T-cell (primary cell): ENCODE data around the gene SLC28A1. TPM values are rescaled to one million over a fixed set of nuclear protein-coding genes. Genes with fewer than 3 reads are reported as not detected.

ENCODE experiments used
- ATAC-seq, 4 experiments: fragments of 200-7000 bp in 3 of 4; fragments of 150-1000 bp in 1 of 4; cut with Tn5 transposase; replicated peaks in 1 of 4; 1 replicate in 3 of 4; 2 replicates in 1 of 4; pipeline ENCODE4 v1.10.0; 2021; ENCODE audit warnings: moderate library complexity in 3 of 4, mild to moderate bottlenecking in 2 of 4, moderate number of reproducible peaks in 1 of 4
- CTCF ChIA-PET, 2 donors: fragments of 300-600 bp; sonication (Branson Sonifier 250); formaldehyde crosslinking; loops; one replicate each; lab custom pipeline; 2022; ENCODE audit warnings: antibody characterized with exemption in 2 of 2; lab: Charles Lee
- POLR2A ChIA-PET, 2 donors: fragments of 300-600 bp; sonication (Branson Sonifier 250); formaldehyde crosslinking; loops; one replicate each; lab custom pipeline; 2022; ENCODE audit warnings: antibody characterized with exemption in 2 of 2; lab: Charles Lee
- DNase-seq, 35 experiments: peaks; one replicate each; pipeline versions ENCODE4 v3.0.0 to v3.0.0-alpha.2; 2013 to 2023
- H3K27ac ChIP-seq: one replicate; pipeline ENCODE4 v1.5.1; 2013; ENCODE audit warnings: low read length
- H3K27me3 ChIP-seq, 2 experiments: replicated peaks in 1 of 2; 1 replicate in 1 of 2; 2 replicates in 1 of 2; pipeline versions ENCODE4 v1.6.1 to v1.7.0; 2013; ENCODE audit warnings: low read length in 1 of 2, mixed read lengths in 1 of 2; ENCODE audit not compliant: control insufficient read depth in 2 of 2, insufficient read depth in 2 of 2; ENCODE audit errors: extremely low read depth in 1 of 2
- H3K36me3 ChIP-seq, 2 donors: 1 replicate in 1 of 2; 2 replicates in 1 of 2; pipeline versions ENCODE4 v1.6.1 to v1.7.0; 2013; ENCODE audit warnings: low read length in 1 of 2; ENCODE audit not compliant: control insufficient read depth in 2 of 2, insufficient read depth in 1 of 2; ENCODE audit errors: extremely low read depth in 1 of 2
- H3K4me1 ChIP-seq, 2 experiments: 1 replicate in 1 of 2; 2 replicates in 1 of 2; pipeline versions ENCODE4 v1.6.1 to v1.7.0; 2013; ENCODE audit warnings: low read length in 2 of 2, mixed read lengths in 1 of 2; ENCODE audit not compliant: insufficient read depth in 2 of 2, control insufficient read depth in 1 of 2; ENCODE audit errors: extremely low read depth in 1 of 2
- H3K4me3 ChIP-seq, 2 donors: 1 replicate in 1 of 2; 2 replicates in 1 of 2; pipeline versions ENCODE4 v1.5.1 to v1.7.0; 2013; ENCODE audit warnings: mild to moderate bottlenecking in 2 of 2, low read length in 1 of 2, moderate library complexity in 1 of 2; ENCODE audit not compliant: control insufficient read depth in 1 of 2; ENCODE audit errors: extremely low read depth in 1 of 2
- H3K9me3 ChIP-seq: 2 replicates; pipeline ENCODE4 v1.7.0; 2013
- H3K27ac Mint-ChIP-seq, 2 donors: one replicate each; pipeline ENCODE4 v1.8.0; 2020 to 2021; ENCODE audit warnings: mild to moderate bottlenecking in 2 of 2, mixed read lengths in 2 of 2
- H3K27me3 Mint-ChIP-seq, 2 donors: one replicate each; pipeline ENCODE4 v1.8.0; 2021 to 2022; ENCODE audit warnings: mixed read lengths in 2 of 2
- H3K36me3 Mint-ChIP-seq: one replicate; pipeline ENCODE4 v1.8.0; 2021; ENCODE audit warnings: mixed read lengths
- H3K4me1 Mint-ChIP-seq, 3 donors: one replicate each; pipeline ENCODE4 v1.8.0; 2020 to 2022; ENCODE audit warnings: mixed read lengths in 3 of 3, mild to moderate bottlenecking in 1 of 3
- H3K4me3 Mint-ChIP-seq, 3 donors: one replicate each; pipeline ENCODE4 v1.8.0; 2020 to 2022; ENCODE audit warnings: mild to moderate bottlenecking in 3 of 3, mixed read lengths in 3 of 3, moderate library complexity in 3 of 3
- H3K9me3 Mint-ChIP-seq, 3 donors: one replicate each; pipeline ENCODE4 v1.8.0; 2020 to 2022; ENCODE audit warnings: mixed read lengths in 3 of 3
- WGBS: methylation state at CpG from one replicate; pipeline ENCODE4 v1.1.5; 2013; ENCODE audit warnings: missing lambda C conversion rate; ENCODE audit not compliant: insufficient coverage; 5-methylcytosine and 5-hydroxymethylcytosine counted together
- total RNA-seq, 35 experiments: library from RNA in 6 of 35; stranded (reverse) in 6 of 35; fragments of 120-200 nt in 1 of 35; gene quantifications; one replicate each; pipeline versions ENCODE4 v1.2.1 to v1.2.4 and lab custom pipeline; 2013 to 2026

SLC28A1 gene
- total RNA-seq, 5 donors from 2014 or later (not counting 1 experiment from before 2014, with no cell fraction given), result not detected

DNA sequence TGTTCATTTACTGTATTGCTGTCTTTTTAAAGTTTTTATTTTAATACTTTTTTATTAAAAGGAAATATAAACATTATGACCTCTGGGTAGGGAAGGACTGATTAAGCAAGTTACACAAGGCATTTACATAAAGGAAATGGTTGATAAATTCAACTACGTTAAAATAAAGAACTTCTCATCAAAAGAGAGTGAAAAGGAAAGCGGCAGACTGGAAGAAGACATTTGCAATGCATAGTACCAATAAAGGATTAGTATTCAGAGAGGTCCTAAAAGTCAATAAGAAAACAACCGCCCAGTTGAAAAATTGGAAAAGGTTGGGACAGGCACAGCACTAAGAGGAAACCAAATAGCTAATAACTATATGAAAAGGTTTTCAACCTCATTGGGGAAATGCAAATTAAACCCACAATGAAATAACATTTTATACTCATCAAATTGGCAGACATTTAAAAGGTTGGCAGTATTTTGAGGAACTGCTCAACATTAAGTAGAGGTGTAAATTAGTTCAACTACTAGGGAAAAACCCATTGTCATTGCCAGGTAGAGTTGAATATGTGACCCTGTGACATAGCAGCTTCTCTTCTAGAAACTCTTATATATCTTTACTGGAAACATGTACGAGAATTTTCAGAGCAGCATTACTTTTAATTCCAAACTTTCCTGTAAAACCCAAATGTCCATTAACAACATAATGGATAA lies 106.7 kb downstream of the SLC28A1 start:
- H3K27ac ChIP-seq, result peak overlapping the region; percentile 16
- Mint-ChIP-seq H3K27me3 (no peaks in the 10 kb centered on the region), H3K36me3 (peaks cover 3% of the 10 kb centered on the region), H3K4me3 (no peak overlapping the region), H3K27ac (peak overlapping the region in 1 of 2 donors; percentile 45), H3K4me1 (peaks cover 57 to 70% (median 58%) of the 10 kb centered on the region in 3 donors), H3K9me3 (no peaks in the 10 kb centered on the region)
- ChIA-PET POLR2A (interaction anchor here in 1 of 2 donors (0.5 kb wide), 2 partner anchors 11 to 597 kb away, joined by 3 read pairs; no protein-coding TSS in a partner anchor), CTCF (interaction anchor here in 1 of 2 donors (1.0 kb wide), 1 partner anchor 14 kb away, joined by 6 read pairs; no protein-coding TSS in a partner anchor)
- no CpG with 5 or more reads among the region's 4 CpGs for whole genome bisulfite sequencing
- H3K4me3 ChIP-seq, result no peak overlapping the region
- no peak for ATAC-seq
- H3K4me1 ChIP-seq, result peaks cover 15 to 19% of the 10 kb centered on the region in 2 experiments
- H3K27me3 ChIP-seq, result no peaks in the 10 kb centered on the region
- H3K36me3 ChIP-seq, result no peaks in the 10 kb centered on the region
- H3K9me3 ChIP-seq, result no peaks in the 10 kb centered on the region
- no peak for DNase-seq

DNA sequence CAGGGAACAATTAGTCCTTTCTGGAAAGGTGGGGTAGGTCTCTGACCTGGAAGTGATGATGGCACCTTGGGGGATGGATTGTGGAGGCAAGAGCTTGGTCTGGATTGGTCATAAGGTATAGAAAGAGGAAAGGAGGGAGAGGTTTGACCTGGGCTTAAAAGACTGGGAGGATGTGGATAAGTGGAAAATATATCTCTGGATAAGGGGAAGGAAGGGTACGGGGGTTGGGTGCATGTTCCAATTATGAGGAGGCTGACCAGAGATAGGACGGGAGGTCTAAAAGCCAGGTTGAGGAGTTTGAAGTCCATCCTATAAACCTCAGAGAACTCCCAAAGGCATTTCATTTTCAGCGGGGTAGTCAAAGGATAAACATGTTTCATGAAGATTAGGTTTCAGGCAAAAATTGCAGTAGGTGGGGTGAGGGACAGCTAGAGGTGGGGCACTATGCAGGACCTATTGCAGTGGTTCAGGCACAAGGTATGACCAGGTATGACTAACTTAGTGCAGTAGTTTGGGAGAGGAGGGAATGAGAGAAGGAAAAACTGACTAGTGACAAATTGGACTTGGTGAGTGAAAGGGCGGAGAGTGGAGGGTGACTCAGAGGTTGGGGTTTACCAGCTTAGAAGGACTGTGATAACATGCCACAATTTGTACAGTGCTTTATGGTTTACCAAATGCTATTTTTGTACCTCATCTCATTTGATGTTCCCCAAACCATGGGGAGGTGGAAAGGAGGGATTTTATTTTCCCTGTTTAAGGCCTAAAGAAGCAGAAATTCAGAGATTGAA lies 107.9 kb downstream of the SLC28A1 start:
- Histone ChIP-seq H3K9me3 (no peaks in the 10 kb centered on the region), H3K27ac (no peak overlapping the region), H3K4me3 (no peak overlapping the region), H3K4me1 (peaks cover 15 to 17% of the 10 kb centered on the region in 2 experiments), H3K36me3 (no peaks in the 10 kb centered on the region), H3K27me3 (no peaks in the 10 kb centered on the region)
- Mint-ChIP-seq H3K36me3 (peaks cover 3% of the 10 kb centered on the region), H3K27ac (peak overlapping the region; percentile 48 to 50), H3K4me3 (peak overlapping the region in 1 of 3 donors; percentile 3), H3K27me3 (no peaks in the 10 kb centered on the region), H3K4me1 (peaks cover 47 to 59% (median 51%) of the 10 kb centered on the region in 3 donors), H3K9me3 (no peaks in the 10 kb centered on the region)
- 60% methylated on average over 1 of the region's 4 CpGs for WGBS
- CTCF ChIA-PET, result interaction anchor here in 1 of 2 donors (1.0 kb wide), 1 partner anchor 13 kb away, joined by 6 read pairs; no protein-coding TSS in a partner anchor
- POLR2A ChIA-PET, result interaction anchor here in 1 of 2 donors (0.5 kb wide), 1 partner anchor 13 kb away, joined by 5 read pairs; no protein-coding TSS in a partner anchor
- peak in 3 of 4 experiments; percentile 39 to 58 (median 44) for ATAC-seq
- DNase-seq, result no peak

Other genes starting within 250 kb of the SLC28A1 start
- 10 to 100 TPM; 24.4 to 39.0 (median 36.3) TPM for gene WDR73, start 230.4 kb upstream of the SLC28A1 start, total RNA-seq
- gene NMB, start 226.5 kb upstream of the SLC28A1 start, total RNA-seq, result 1 to 10 TPM; 1.3 to 3.5 (median 2.9) TPM
- 10 to 100 TPM; 52.3 to 68.9 (median 66.5) TPM for gene SEC11A, start 168.5 kb upstream of the SLC28A1 start, total RNA-seq
- 10 to 100 TPM; 34.5 to 43.6 (median 39.0) TPM for gene ZNF592, start 136.1 kb upstream of the SLC28A1 start, total RNA-seq
- under 1 TPM; 0.16 to 0.82 (median 0.22) TPM for gene ALPK3, start 67.3 kb upstream of the SLC28A1 start, total RNA-seq
- 10 to 100 TPM; 21.5 to 33.7 (median 25.1) TPM for gene PDE8A, start 97.2 kb downstream of the SLC28A1 start, total RNA-seq